Liver (tissue), 9 donors: Measurements from ENCODE around the gene ALOX15. TPM values are rescaled to one million over a fixed set of nuclear protein-coding genes. Genes with fewer than 3 reads are reported as not detected.

Experiments
- DNase-seq: peaks from one replicate; pipeline ENCODE4 v3.0.0-alpha.2; 2017; ENCODE audit warnings: low spot score
- H3K27ac ChIP-seq, 2 donors: one replicate each; pipeline ENCODE4 v1.7.0; 2013; ENCODE audit warnings: inconsistent platforms in 2 of 2, low read length in 2 of 2, control low read depth in 1 of 2, low read depth in 1 of 2, mild to moderate bottlenecking in 1 of 2
- H3K27me3 ChIP-seq, 4 donors: one replicate each; pipeline versions ENCODE4 v1.6.1 to v1.7.0; 2013; ENCODE audit warnings: low read length in 3 of 4, inconsistent platforms in 1 of 4, mild to moderate bottlenecking in 1 of 4, moderate library complexity in 1 of 4; ENCODE audit not compliant: control insufficient read depth in 4 of 4, insufficient read depth in 4 of 4
- H3K36me3 ChIP-seq, 4 donors: one replicate each; pipeline versions ENCODE4 v1.6.1 to v1.7.0; 2013; ENCODE audit warnings: low read length in 3 of 4, mild to moderate bottlenecking in 3 of 4, low read depth in 1 of 4, moderate library complexity in 1 of 4; ENCODE audit not compliant: control insufficient read depth in 4 of 4, insufficient read depth in 3 of 4
- H3K4me1 ChIP-seq, 4 donors: one replicate each; pipeline versions ENCODE4 v1.6.1 to v1.7.0; 2013; ENCODE audit warnings: low read length in 3 of 4, mild to moderate bottlenecking in 3 of 4, moderate library complexity in 1 of 4; ENCODE audit not compliant: control insufficient read depth in 4 of 4, insufficient read depth in 4 of 4
- H3K4me3 ChIP-seq, 3 donors: one replicate each; pipeline versions ENCODE4 v1.6.1 to v1.7.0; 2013; ENCODE audit warnings: low read length in 3 of 3, control low read depth in 1 of 3, low read depth in 1 of 3, mild to moderate bottlenecking in 1 of 3
- H3K9ac ChIP-seq, 2 donors: one replicate each; pipeline ENCODE4 v1.7.0; 2013; ENCODE audit warnings: low read length in 2 of 2, mild to moderate bottlenecking in 2 of 2, moderate library complexity in 2 of 2, control low read depth in 1 of 2, low read depth in 1 of 2
- H3K9me3 ChIP-seq, 4 donors: one replicate each; pipeline versions ENCODE4 v1.6.1 to v1.7.0; 2013; ENCODE audit warnings: low read length in 3 of 4; ENCODE audit not compliant: control insufficient read depth in 4 of 4
- ATF3 ChIP-seq: IDR thresholded peaks from 2 replicates; pipeline ENCODE4 v1.6.1; 2016; ENCODE audit warnings: antibody characterized with exemption
- EGR1 ChIP-seq, 2 donors: IDR thresholded peaks; 2 replicates each; pipeline ENCODE4 v1.6.1; 2016 to 2018; ENCODE audit warnings: antibody characterized with exemption in 2 of 2, low read depth in 2 of 2
- FOXA1 ChIP-seq: IDR thresholded peaks from 2 replicates; pipeline ENCODE4 v1.6.1; 2016; ENCODE audit warnings: antibody characterized with exemption
- FOXA2 ChIP-seq: IDR thresholded peaks from 2 replicates; pipeline ENCODE4 v1.6.1; 2016; ENCODE audit warnings: antibody characterized with exemption
- GABPA ChIP-seq, 2 donors: IDR thresholded peaks in 1 of 2; conservative IDR thresholded peaks in 1 of 2; 2 replicates each; pipeline ENCODE4 v1.6.1; 2016; ENCODE audit warnings: antibody characterized with exemption in 2 of 2, mild to moderate bottlenecking in 1 of 2, moderate library complexity in 1 of 2
- HNF4A ChIP-seq, 2 donors: conservative IDR thresholded peaks; 2 replicates each; pipeline ENCODE4 v1.6.1; 2016; ENCODE audit warnings: antibody characterized with exemption in 2 of 2, mild to moderate bottlenecking in 2 of 2
- HNF4G ChIP-seq: IDR thresholded peaks from 2 replicates; pipeline ENCODE4 v1.6.1; 2016; ENCODE audit warnings: antibody characterized with exemption
- JUND ChIP-seq, 2 donors: IDR thresholded peaks; 2 replicates each; pipeline ENCODE4 v1.6.1; 2016; ENCODE audit warnings: antibody characterized with exemption in 2 of 2
- NR2F2 ChIP-seq: IDR thresholded peaks from 2 replicates; pipeline ENCODE4 v1.6.1; 2016; ENCODE audit warnings: antibody characterized with exemption
- RAD21 ChIP-seq, 2 donors: IDR thresholded peaks; 2 replicates each; pipeline ENCODE4 v1.6.1; 2016; ENCODE audit warnings: antibody characterized with exemption in 2 of 2, mild to moderate bottlenecking in 2 of 2
- RXRA ChIP-seq, 2 donors: IDR thresholded peaks; 2 replicates each; pipeline ENCODE4 v1.6.1; 2017 to 2018; ENCODE audit warnings: antibody characterized with exemption in 2 of 2, mild to moderate bottlenecking in 1 of 2
- SP1 ChIP-seq: IDR thresholded peaks from 2 replicates; pipeline ENCODE4 v1.6.1; 2018; ENCODE audit warnings: antibody characterized with exemption, mild to moderate bottlenecking
- TAF1 ChIP-seq: conservative IDR thresholded peaks from 2 replicates; pipeline ENCODE4 v1.6.1; 2016; ENCODE audit warnings: antibody characterized with exemption, mild to moderate bottlenecking
- YY1 ChIP-seq: IDR thresholded peaks from 2 replicates; pipeline ENCODE4 v1.6.1; 2016; ENCODE audit warnings: antibody characterized with exemption, mild to moderate bottlenecking
- whole genome bisulfite sequencing: extraction: QIAGEN DNeasy Blood & Tissue Kit; methylation state at CpG from one replicate; pipeline ENCODE4 v1.1.7; 2013; 5-methylcytosine and 5-hydroxymethylcytosine counted together
- polyA plus RNA-seq, 2 donors: library from polyadenylated mRNA; stranded (reverse) in 1 of 2; unstranded in 1 of 2; fragments of 200-250 nt in 1 of 2; fragments of >200 nt in 1 of 2; fragmentation: Nextera tagmentation in 1 of 2; extraction: Ambion mirVana in 1 of 2; gene quantifications; one replicate each; pipeline versions ENCODE4 v1.2.1 to v1.2.3, GENCODE V29; 2013 to 2015
- total RNA-seq, 2 donors: library from RNA; depleted of rRNA; stranded (reverse); fragments of >200 nt; gene quantifications; one replicate each; pipeline ENCODE4 v1.2.3, GENCODE V29; 2014
- TF ChIP-seq, protein P1 (sequence below): IDR thresholded peaks from 2 replicates; pipeline ENCODE4 v1.6.1; 2016; ENCODE audit warnings: antibody characterized with exemption
- TF ChIP-seq, protein P2 (sequence below): fragments of 150-350 bp; IDR thresholded peaks from 2 replicates; pipeline ENCODE4 v1.5.1; 2017; ENCODE audit warnings: improper control_type of control experiment, low read depth, low read length; ENCODE audit not compliant: missing input control
- TF ChIP-seq, protein P3 (sequence below): IDR thresholded peaks from 2 replicates; pipeline ENCODE4 v1.6.1; 2016; ENCODE audit warnings: antibody characterized with exemption
- TF ChIP-seq, protein P4 (sequence below): IDR thresholded peaks from 2 replicates; pipeline ENCODE4 v1.6.1; 2016; ENCODE audit warnings: antibody characterized with exemption, mild to moderate bottlenecking
- donor health status: healthy.
- donor health status: healthy.
- donor health status: healthy.
- donor health status: healthy.
- donor health status: healthy.

The ALOX15 gene
- total and polyA plus RNA-seq, 4 donors = 0.03 to 1.7 TPM; not detected in 2

DNA sequence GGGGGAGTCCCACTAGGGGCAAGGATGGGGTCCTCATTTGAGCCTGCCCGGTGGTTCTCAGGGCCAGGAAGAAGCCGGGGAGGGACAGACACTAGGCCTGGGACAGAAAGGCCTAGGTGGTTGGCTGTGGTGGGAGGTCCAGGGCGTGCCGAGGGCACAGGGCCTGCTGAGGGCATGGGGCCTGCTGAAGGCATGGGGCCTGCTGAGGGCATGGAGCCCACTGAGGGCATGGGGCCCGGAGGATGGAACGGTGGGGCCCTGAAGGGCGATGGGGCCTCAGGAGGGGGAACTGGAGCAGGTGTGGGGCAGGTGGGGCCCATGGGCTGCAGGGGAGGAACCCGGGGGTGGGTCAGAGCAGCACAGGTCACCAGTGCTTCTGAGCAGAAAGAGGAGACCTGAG, 31.3 kb upstream of the ALOX15 start:
- Histone ChIP-seq H3K4me3 (no peak overlapping the region), H3K36me3 (peaks cover 20 to 62% (median 30%) of the 10 kb centered on the region in 4 donors), H3K4me1 (no peaks in the 10 kb centered on the region), H3K27me3 (no peaks in the 10 kb centered on the region), H3K9ac (no peak overlapping the region), H3K27ac (no peak overlapping the region), H3K9me3 (no peaks in the 10 kb centered on the region)
- TF ChIP-seq RAD21 (IDR thresholded peaks at IDR 0.05) (no peak), FOXA2 (no peak), EGR1 (IDR thresholded peaks at IDR 0.05; ENCODE audit: low read depth in 2 of 2) (no peak), SP1 (no peak), HNF4A (conservative IDR thresholded peaks at IDR 0.05) (no peak), RXRA (IDR thresholded peaks at IDR 0.05) (no peak)
- TF ChIP-seq, protein P1, sequence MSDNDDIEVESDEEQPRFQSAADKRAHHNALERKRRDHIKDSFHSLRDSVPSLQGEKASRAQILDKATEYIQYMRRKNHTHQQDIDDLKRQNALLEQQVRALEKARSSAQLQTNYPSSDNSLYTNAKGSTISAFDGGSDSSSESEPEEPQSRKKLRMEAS = no peak
- TF ChIP-seq, protein P2, sequence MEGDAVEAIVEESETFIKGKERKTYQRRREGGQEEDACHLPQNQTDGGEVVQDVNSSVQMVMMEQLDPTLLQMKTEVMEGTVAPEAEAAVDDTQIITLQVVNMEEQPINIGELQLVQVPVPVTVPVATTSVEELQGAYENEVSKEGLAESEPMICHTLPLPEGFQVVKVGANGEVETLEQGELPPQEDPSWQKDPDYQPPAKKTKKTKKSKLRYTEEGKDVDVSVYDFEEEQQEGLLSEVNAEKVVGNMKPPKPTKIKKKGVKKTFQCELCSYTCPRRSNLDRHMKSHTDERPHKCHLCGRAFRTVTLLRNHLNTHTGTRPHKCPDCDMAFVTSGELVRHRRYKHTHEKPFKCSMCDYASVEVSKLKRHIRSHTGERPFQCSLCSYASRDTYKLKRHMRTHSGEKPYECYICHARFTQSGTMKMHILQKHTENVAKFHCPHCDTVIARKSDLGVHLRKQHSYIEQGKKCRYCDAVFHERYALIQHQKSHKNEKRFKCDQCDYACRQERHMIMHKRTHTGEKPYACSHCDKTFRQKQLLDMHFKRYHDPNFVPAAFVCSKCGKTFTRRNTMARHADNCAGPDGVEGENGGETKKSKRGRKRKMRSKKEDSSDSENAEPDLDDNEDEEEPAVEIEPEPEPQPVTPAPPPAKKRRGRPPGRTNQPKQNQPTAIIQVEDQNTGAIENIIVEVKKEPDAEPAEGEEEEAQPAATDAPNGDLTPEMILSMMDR = no peak
- WGBS = 92% methylated on average over 8 of the region's 8 CpGs
- no peak for DNase-seq

- DNase-seq = no peak
- TF ChIP-seq TAF1 = no peak
- TF ChIP-seq GABPA (IDR thresholded peaks at IDR 0.05 in 1 of 2, conservative IDR thresholded peaks at IDR 0.05 in 1 of 2) = no peak
- no peak for TF ChIP-seq RXRA (IDR thresholded peaks at IDR 0.05)
- TF ChIP-seq HNF4A (conservative IDR thresholded peaks at IDR 0.05) = no peak
- TF ChIP-seq, protein P3, sequence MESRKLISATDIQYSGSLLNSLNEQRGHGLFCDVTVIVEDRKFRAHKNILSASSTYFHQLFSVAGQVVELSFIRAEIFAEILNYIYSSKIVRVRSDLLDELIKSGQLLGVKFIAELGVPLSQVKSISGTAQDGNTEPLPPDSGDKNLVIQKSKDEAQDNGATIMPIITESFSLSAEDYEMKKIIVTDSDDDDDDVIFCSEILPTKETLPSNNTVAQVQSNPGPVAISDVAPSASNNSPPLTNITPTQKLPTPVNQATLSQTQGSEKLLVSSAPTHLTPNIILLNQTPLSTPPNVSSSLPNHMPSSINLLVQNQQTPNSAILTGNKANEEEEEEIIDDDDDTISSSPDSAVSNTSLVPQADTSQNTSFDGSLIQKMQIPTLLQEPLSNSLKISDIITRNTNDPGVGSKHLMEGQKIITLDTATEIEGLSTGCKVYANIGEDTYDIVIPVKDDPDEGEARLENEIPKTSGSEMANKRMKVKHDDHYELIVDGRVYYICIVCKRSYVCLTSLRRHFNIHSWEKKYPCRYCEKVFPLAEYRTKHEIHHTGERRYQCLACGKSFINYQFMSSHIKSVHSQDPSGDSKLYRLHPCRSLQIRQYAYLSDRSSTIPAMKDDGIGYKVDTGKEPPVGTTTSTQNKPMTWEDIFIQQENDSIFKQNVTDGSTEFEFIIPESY = no peak
- no peak for TF ChIP-seq YY1
- TF ChIP-seq, protein P1 = no peak
- no peak for TF ChIP-seq RAD21 (IDR thresholded peaks at IDR 0.05)
- TF ChIP-seq, protein P4, sequence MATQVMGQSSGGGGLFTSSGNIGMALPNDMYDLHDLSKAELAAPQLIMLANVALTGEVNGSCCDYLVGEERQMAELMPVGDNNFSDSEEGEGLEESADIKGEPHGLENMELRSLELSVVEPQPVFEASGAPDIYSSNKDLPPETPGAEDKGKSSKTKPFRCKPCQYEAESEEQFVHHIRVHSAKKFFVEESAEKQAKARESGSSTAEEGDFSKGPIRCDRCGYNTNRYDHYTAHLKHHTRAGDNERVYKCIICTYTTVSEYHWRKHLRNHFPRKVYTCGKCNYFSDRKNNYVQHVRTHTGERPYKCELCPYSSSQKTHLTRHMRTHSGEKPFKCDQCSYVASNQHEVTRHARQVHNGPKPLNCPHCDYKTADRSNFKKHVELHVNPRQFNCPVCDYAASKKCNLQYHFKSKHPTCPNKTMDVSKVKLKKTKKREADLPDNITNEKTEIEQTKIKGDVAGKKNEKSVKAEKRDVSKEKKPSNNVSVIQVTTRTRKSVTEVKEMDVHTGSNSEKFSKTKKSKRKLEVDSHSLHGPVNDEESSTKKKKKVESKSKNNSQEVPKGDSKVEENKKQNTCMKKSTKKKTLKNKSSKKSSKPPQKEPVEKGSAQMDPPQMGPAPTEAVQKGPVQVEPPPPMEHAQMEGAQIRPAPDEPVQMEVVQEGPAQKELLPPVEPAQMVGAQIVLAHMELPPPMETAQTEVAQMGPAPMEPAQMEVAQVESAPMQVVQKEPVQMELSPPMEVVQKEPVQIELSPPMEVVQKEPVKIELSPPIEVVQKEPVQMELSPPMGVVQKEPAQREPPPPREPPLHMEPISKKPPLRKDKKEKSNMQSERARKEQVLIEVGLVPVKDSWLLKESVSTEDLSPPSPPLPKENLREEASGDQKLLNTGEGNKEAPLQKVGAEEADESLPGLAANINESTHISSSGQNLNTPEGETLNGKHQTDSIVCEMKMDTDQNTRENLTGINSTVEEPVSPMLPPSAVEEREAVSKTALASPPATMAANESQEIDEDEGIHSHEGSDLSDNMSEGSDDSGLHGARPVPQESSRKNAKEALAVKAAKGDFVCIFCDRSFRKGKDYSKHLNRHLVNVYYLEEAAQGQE = no peak
- TF ChIP-seq NR2F2 = no peak
- TF ChIP-seq FOXA2 = no peak
- no peak for TF ChIP-seq JUND (IDR thresholded peaks at IDR 0.05)
- no peak for TF ChIP-seq FOXA1
- TF ChIP-seq SP1 = no peak
- no peak for TF ChIP-seq HNF4G
- no peak for TF ChIP-seq ATF3
- no peak for TF ChIP-seq EGR1 (IDR thresholded peaks at IDR 0.05; ENCODE audit: low read depth in 2 of 2)
- TF ChIP-seq, protein P2 = no peak
- H3K27me3 ChIP-seq = no peaks in the 10 kb centered on the region
- H3K36me3 ChIP-seq = peaks cover 20 to 59% (median 29%) of the 10 kb centered on the region in 4 donors
- no peak overlapping the region for H3K4me3 ChIP-seq
- WGBS = 96% methylated on average over 9 of the region's 9 CpGs
- H3K4me1 ChIP-seq = no peaks in the 10 kb centered on the region
- no peak overlapping the region for H3K27ac ChIP-seq
- H3K9me3 ChIP-seq = no peaks in the 10 kb centered on the region
- H3K9ac ChIP-seq = no peak overlapping the region
These were observed 30.7 kb upstream of the ALOX15 start for GRCh38 chr17:4672055-4672630.
